ENCODE measurements around the gene ST8SIA5.

ST8SIA5 gene

DNA sequence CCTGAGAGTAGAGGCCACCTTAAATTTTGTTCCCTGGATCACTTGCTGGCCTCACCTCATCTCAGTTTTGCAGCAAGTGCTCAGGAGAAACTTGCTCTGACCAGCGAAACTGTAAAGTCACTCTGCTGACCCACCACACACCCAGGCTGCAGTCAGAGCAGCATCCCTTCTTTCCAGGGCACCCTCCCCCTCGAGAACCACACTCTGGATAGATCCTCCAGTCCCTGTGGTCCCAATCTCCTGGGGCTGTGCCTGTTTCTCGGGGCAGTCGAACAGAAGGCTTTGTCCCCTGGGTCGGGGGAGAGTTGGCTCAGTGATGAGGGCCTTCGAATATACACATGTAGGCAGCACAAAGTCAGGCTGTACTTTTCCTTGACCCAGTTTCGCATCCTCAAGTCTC, 18.4 kb downstream of the ST8SIA5 start:
- DNase-seq: no peak

DNA sequence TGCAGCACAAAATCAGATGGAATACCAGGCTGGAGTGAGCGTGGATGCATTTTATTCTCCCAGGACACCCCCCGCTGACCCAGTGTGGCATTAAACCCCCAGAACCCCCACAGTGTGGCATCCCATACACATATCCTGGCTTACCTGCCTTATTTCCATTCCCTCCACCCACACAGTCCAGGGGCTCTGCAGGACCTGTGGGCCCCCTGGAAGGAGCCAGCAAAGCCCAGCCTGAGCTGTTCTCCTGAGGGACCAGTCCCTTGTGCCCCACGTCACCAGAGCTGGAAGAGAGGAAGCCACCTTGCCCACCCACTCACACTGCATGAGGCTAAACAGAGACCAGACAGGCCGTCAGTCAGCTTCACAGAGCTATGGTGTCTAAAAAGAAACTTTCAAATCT, 20.1 kb downstream of the ST8SIA5 start:
- no peak for DNase-seq

DNA sequence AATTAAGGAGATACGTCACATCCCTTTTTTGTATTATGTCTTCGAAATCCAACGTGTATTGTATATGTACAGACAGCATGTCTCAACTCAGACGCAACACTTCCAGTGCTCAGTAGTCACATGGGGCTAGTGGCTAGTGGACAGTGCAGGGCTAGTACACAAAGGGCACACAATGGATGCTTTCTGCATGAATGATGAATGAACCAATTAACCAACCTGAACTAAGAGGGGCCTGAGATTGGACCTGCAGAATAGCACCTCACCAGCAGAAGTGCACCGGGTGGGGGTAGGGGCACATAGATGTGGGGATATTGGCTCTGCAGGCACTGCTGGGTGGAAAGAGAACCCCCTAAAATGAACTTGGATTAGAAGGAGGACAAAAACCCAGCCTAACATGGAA, 20.7 kb downstream of the ST8SIA5 start:
- no peak for DNase-seq

DNA sequence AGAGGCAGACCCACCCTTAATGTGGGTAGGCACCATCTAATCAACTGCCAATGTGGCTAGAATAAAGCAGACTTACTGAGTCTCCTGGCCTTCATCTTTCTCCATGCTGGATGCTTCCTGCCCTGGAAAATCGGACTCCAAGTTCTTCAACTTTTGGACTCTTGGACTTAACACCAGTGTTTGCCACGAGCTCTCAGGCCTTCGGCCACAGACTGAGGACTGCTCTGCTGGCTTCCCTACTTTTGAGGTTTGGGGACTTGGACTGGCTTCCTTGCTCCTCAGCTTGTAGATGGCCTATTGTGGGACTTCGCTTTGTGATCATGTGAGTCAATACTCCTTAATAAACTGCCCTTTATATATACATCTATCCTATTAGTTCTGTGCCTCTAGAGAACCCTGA, 21.9 kb downstream of the ST8SIA5 start:
- DNase-seq: no peak

DNA sequence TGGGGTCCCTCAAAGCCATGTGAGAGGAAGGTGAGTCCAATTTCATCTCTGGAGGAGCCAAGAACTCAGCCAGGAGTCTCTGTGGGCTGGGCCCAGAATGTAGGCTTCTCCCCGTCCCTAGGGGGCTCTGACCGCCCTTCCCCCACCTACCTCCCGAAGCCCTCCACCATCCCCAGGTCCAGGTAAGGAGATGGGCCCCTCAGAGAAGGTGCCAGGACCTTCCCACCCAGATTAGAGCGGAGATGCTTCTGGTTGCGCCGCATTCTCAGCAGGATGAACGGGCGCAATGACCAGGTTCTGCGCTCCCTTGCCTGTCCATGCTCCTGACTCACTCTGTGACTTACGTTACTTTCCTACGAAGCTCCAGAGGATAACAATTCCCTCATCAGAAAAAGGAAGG, 23.0 kb downstream of the ST8SIA5 start:
- no peak for DNase-seq

DNA sequence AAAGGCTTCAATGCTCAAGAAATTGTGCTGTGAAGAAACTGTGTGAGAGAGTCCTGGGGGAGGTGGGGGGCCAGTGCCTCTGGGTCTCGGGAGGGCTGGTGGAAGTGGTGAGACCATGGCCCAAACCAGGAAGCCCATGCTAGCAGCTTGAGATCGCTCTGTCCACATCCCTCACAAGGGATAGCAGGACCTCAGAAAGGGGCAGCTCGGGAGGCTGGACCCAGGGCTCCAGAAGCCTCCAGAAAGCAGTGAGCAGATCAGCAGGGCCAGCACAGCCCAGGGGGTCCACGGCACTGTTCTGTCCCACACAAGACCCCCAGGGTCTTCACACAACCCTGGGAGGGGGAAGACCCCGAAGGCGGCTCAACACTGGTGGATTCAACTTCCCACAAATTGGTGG, 24.1 kb downstream of the ST8SIA5 start:
- no peak for DNase-seq

DNA sequence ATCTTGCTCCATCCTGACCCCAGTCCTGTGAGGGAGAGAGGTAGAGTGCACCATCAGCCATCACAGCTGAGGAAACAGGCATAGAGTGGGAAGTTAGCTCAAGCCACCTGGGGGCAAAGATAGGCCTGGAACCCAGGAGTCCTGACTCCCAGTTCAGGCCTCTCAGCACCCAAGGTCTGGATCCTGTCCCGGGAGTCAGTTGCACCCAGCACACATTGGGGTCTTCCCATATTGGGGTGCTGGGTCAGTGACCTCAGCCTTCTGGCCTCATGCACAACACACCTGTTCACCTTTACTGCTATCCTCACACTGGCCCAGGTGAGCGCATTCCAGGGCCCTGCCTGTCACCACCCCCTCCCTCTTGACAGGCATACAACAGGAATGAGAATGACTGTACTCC, 24.7 kb downstream of the ST8SIA5 start:
- no peak for DNase-seq

DNA sequence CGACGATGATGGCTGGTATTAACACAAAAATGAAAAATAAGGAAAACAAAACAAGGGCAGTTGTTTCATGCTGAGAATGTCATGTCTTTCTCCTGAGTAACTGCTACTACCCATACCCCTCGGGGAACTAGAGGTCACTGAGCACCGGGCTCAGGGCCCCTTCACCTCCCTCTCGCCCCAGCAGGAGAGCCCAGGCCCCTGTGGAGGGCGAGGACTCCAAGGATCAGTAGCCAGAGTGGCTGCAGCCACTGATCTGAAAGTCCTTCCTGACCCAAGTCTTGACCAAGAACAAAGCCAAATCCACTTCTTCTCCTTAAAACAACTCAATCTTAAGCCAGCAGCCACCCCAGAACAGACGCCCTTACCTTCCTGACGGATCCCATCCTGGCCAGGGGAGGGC, 25.5 kb downstream of the ST8SIA5 start:
- DNase-seq: no peak

DNA sequence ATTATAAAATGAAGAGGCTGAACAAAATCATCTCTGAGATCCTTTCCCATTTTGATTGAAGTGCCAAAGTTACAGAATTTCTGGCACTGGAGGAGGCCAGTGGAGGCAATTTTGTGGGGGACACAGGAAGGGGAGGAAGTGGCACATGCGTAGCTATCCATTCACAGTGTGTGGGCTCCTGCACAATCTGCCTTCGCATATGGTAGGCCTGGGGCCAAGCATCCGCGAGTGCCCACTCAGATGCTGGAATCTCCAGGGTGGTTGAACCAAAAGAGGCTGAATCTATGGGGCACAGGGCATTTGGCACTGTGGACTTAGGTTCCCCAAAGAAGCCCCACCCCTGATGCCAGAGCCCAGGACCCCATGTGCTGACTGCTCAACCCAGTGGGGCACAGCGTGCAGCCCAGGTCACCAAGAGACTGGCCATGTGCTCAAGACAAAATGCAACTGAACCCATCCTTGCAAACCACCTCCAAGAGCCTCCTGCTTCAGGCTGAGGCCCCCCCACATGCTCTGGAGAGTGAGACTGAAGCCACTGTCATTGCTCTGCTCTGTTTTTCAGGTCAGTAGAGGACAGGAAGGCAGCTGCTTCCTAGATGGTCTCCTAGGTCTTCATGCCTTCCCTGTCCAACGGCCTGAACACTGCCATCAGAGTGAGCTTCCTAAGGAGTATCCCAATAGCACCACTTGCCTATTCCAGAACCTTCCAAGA, 28.5 kb downstream of the ST8SIA5 start:
- no peak for DNase-seq

DNA sequence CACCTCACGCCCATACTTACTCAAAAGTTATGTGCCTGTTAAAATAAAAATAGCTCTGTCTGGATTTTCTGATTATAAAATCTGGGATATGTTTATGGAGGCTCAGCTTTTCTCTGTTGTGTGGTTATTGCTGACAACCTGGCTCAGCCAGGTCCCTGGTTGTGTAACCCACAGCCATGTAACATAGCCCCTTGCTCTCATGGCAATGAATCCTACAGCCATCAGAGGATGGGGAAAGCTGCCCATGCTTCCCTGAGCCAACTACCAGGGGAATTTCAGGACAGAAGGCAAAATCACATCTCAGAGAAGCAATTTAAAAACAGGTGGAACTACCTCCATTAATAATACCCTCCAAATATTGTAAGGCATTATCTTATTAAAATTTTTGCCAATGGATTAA, 29.7 kb downstream of the ST8SIA5 start:
- no peak for DNase-seq

DNA sequence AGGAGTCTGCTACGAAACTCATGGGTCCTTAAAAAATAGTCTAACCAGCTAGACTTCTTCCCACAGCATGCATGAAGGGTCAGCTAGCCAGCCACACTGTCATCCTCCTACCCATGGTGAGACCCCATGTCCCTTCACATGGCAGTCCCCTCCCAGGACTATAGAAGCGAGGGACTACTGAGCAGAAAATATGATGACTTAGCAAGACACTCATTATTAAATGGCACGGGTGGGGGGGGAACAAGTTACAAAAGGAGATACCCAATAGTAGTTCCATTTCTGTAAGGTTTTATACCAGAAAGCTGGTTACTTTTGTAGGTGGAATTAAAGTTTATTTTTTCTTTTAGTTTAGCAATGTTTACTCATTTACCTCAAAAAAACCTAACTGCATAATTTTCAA, 31.5 kb downstream of the ST8SIA5 start:
- DNase-seq: no peak

DNA sequence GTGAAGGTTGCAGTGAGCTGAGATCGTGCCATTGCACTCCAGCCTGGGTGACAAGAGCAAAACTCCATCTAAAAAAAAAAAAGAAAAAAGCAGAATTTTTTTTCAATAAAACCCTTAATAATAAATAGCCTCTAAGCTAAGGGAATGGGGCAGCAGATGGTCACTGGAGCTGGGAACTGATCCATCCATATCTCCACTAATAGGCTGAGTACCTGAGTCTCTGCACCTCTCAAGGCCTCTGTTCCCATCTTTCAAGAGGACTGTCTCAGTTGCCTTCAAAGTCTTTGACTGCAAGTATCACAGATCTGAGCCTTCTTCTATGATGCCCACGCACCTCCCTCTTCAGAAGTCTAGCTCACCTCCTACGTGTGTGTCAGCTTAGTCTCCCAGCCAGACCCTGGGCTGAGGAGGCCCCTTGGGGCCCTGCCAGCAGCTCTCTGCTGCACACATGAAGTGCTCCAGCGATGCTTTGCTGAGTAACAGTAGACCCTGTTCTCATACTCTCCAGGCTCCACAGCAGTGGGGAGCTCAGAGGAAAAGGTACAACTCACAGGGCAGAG, 32.9 kb downstream of the ST8SIA5 start:
- DNase-seq: no peak

DNA sequence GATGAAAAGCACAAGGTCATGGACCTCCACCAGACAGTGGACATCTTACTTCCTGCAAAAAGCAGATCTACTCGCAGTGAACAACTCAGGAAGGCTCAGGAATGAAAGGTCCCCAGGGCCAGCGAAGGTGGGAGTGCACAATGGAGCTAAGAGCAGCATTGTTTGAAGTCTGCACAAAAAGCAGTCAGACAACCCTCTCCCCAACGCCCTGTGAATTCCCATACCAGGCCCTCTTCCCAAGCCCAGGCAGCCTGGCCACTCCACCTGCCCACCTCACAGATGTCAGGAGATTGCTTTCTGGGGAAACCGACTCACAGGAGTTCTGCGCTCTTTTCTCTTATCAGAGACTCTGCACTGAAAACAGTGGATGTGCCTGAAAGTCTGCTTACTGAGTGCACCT, 34.8 kb downstream of the ST8SIA5 start:
- DNase-seq: no peak

DNA sequence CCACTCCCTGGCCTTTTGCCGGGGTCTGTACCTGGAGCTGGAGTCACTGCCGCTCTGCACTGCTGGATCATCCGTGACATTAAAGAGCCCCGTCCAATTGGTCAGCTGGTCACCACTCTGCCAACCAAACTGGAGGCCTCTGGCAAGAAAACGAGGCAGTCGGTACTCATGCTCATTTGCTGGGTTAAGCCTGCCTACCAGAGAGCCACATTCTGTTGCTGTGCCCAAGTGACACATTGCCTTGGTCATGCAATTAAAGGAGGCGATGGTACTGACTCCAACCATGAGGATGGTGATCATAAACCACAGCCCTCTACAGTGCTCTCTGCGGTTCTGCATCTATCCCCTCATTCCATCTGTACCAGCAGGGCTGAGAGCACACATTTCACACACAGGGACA, 35.5 kb downstream of the ST8SIA5 start:
- no peak for DNase-seq

DNA sequence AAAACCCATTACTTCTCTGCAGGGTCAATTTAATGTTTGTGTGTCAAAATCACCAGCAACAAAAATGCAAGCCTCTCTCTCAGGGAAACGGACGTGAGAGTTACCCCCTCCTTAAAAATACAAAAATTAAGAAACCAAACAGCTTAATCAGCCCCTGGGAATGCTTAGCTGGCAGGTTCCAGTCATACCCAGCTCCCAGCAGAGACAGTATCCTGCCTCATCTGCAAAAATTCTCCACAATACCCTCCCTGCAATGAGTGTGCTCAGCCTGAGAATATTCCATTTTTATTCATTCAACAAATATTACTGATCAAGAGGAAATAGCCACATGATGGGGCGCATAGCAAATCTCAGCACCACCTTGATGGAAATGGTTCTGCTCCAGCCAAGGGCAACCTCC, 36.3 kb downstream of the ST8SIA5 start:
- no peak for DNase-seq

DNA sequence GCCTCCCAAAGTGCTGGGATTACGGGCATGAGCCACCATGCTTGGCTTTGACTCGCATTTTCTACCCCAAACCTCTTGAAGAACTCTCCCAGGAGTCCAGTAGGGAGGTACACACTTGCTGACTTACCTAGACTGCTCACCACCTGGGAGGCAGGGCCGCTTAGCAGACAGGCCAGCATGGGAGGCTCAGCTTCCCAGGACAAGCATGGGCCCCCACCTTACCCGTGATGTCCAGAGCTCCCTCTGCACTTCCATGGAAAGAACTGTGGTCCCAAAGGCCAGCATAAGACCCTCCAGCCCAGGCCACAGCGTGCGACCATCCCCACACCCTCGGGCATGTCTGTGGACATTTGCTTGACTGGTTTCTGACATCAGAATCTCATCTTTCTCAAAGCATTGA, 36.8 kb downstream of the ST8SIA5 start:
- no peak for DNase-seq

DNA sequence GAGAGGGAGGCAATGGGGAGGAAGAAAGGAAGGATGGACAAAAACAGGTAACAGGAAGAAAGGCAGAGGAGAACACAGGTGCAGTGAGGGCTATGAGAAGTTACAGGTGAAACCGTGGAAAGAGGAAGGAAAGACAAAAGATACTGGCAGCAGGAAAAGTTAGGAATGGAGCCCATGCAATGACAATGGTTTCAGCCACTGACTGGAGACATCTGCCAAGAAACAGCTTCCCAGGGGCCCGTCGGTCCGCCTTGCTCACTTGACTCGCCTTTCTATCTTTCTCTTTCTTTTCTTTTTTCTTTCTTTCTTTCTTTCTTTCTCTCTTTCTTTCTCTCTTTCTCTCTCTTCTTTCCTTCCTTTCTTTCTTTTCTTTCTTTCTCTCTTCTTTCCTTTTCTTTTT, 37.5 kb downstream of the ST8SIA5 start:
- no peak for DNase-seq

DNA sequence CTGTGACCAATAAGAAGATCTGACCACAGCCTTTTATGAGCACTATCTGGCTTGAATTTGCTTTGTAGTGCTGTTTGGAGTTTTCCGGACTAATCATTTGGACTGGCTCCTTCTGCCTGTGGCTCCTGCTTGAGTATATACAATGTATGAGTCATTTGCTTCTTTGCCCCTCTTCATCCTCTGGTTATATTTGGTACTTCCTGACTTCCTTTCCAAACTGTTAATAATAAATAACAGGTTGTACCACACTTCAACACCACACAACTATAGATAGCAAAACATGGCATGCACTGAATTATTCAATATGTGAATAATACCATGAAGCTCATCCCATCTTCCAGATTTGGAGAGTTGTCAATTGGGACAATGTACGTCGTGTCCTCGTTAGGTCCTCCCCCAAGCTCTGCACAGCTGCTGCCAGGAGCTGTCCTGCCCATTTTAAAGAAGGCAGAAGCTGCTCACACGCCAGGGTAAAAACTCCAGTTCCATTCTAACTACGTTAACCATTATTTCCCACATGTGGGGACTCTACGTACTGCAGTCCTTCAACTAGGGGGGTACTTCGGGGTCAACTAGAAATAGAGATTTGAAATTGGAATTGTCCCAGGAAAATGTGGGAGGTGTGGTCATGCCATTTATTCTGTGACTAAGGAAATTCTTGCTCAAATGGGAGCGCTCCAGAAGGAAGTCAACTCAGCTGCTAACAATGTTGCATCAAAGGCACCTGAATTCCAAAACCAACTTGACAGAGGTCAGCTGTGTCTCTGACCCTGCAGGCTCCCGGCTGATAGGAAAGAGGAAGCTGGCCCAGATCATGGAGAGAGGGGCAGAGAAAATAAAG, 38.1 kb downstream of the ST8SIA5 start:
- no peak for DNase-seq

DNA sequence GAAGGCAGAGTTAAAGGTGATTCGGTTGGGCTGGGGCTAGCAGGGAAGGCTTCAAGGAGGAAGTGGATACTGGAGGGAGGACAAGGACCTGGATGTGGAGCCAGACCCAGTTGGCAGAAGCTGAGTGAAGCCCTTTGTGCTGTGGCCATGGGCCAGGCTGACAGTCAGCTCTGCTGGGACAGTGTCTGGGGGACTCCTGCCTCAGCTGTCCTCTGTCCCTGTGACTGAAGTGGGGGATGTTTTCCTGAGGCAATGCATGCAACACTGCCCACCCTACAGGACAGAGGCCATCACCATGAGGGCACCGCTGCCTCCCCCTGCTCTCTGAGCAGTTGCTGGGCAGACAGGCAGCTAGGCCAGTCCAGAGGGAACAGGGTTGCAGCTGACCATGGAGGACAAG, 40.0 kb downstream of the ST8SIA5 start:
- DNase-seq: no peak

DNA sequence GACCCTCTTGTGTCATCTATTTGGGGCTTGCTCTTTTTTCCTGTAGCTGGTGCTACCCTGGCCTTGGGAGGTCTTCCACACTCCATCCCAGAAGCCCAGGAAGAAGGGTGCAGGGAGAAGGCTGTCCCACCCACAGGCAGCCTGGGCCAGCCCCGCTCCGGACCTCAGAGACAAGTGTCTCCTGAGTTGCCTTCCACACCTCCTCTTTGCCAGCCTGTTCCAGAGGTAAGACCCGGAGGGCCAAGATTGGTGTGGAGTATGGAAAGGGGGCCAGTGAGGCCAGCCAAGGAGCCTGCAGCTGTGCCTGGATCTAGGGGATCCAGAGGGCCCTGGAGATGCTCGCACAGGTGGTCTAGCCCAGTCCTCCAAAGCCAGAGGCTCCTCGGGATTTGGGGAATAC, 40.5 kb downstream of the ST8SIA5 start:
- DNase-seq: no peak

DNA sequence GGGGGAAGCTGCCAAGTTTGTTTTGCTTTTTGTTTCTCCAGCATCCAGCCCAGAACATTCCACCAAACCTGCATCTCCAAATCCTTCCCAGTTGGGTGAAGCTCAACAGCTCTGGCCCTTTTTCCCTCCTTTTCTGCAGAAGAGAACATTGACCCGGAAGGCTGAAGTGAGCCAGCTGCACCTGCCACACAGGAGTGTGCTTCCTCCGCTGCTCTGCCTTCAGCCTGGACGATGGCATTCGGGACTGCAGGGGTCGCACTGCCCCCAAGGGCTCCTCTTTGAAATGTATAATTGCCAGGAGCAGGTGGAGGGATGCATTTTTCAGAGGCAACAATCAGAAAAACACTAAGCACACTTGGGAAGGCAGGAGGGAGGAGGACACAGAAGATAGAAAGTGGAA, 41.8 kb downstream of the ST8SIA5 start:
- DNase-seq: no peak

DNA sequence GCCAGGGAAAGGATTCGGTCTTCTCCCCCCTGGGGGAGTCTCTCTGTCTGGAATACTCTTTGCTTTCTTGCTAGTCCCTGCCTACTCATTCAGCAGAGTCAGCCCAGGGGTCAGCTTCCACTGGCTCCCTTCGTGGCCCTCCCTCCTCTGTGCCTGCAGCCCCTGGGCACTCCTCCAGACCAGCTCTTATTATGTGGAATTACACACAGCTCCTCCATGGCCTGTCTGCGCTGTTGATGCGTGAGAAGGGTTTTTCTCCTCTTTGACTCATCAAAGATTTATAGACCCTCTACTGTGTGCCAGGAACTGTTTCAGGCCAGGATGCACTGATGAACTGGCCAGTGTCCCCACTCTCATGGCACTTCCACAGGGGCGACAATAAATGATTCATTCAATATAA, 44.4 kb downstream of the ST8SIA5 start:
- DNase-seq: no peak

DNA sequence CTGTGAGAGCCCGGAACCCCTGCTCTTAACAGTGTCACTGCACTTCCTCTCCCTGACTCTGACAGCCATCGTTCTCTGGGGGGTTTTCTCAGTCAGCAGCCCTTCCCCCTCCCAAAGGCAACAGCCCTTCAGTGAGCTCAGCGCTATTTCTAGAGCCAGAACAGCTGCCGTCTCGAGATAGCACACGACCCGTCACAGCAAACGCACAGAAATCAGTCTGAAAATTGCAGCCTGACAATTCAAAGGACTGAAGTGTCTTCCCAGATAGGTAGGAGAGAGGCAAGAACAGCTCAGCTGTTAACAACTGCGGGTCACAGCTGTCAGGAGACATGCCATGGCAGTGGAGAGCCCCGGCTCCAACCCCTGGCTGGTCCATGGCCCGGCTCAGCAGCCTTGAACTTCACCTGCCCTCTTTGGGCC, 45.4 kb downstream of the ST8SIA5 start:
- no peak for DNase-seq

DNA sequence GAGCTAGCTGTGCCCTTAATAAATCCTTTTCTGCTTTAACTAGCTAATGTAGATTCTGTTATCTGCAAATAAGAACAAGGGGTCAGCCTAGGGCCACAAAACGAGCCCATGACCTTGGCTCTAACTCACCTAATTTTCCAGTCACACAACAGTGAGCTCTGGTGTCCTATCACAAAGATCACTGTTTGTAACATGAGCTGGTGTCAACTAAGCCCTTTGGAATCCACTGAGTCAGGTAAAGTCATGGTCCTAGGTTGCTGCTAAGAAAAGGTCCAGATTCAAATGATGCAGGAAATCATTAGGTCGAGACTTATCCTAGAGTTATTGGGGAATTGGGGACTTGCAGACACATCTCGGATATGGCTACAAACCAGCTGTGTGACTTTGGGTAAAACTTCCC, 49.9 kb downstream of the ST8SIA5 start:
- DNase-seq: no peak
